ENCODE data around the gene PMEPA1. TPM values are rescaled to one million over a fixed set of nuclear protein-coding genes. Genes with fewer than 3 reads are reported as not detected.

The PMEPA1 gene
- total and polyA plus RNA-seq, 4 donors = 0.61 to 1.5 (median 1.1) TPM

DNA sequence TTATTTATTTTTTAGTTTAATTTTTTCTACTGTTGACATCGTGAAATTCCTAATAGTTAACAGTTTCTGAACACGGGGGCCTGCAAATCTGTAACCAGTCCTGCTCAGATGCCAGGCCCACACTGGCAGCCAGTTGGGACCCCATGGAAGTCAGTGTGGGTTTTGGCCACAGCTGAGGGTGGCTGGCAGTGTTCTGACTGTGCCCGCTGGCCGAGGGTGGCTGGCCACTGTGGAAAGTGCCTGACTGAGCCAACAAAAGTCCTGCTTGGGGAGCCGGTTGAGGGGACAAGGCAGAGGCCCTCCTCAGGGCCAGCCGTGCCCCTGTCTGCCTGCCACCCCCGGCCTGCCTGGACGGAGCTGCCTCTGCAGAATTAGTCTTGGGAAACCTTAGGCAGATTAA is 4.1 kb upstream of the PMEPA1 start:
- no peak overlapping the region for H3K4me3 ChIP-seq (ENCODE audit: low read depth in 1 of 3, low read length in 3 of 3)
- no peaks in the 10 kb centered on the region for H3K9me3 ChIP-seq (ENCODE audit: control insufficient read depth in 4 of 4, low read length in 3 of 4)
- H3K27me3 ChIP-seq (ENCODE audit: control insufficient read depth in 4 of 4, insufficient read depth in 4 of 4, low read length in 3 of 4) = peaks cover 0 to 15% (median 4%) of the 10 kb centered on the region in 4 donors
- DNase-seq (ENCODE audit: low spot score) = no peak
- TF ChIP-seq RXRA (IDR thresholded peaks at IDR 0.05) (no peak), HNF4A (conservative IDR thresholded peaks at IDR 0.05) (no peak), FOXA2 (IDR thresholded peaks at IDR 0.05) (no peak), JUND (IDR thresholded peaks at IDR 0.05) (no peak), YY1 (IDR thresholded peaks at IDR 0.05) (no peak), TAF1 (conservative IDR thresholded peaks at IDR 0.05) (no peak)
- TF ChIP-seq, protein P1, sequence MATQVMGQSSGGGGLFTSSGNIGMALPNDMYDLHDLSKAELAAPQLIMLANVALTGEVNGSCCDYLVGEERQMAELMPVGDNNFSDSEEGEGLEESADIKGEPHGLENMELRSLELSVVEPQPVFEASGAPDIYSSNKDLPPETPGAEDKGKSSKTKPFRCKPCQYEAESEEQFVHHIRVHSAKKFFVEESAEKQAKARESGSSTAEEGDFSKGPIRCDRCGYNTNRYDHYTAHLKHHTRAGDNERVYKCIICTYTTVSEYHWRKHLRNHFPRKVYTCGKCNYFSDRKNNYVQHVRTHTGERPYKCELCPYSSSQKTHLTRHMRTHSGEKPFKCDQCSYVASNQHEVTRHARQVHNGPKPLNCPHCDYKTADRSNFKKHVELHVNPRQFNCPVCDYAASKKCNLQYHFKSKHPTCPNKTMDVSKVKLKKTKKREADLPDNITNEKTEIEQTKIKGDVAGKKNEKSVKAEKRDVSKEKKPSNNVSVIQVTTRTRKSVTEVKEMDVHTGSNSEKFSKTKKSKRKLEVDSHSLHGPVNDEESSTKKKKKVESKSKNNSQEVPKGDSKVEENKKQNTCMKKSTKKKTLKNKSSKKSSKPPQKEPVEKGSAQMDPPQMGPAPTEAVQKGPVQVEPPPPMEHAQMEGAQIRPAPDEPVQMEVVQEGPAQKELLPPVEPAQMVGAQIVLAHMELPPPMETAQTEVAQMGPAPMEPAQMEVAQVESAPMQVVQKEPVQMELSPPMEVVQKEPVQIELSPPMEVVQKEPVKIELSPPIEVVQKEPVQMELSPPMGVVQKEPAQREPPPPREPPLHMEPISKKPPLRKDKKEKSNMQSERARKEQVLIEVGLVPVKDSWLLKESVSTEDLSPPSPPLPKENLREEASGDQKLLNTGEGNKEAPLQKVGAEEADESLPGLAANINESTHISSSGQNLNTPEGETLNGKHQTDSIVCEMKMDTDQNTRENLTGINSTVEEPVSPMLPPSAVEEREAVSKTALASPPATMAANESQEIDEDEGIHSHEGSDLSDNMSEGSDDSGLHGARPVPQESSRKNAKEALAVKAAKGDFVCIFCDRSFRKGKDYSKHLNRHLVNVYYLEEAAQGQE (IDR thresholded peaks at IDR 0.05) = no peak
- TF ChIP-seq, protein P2, sequence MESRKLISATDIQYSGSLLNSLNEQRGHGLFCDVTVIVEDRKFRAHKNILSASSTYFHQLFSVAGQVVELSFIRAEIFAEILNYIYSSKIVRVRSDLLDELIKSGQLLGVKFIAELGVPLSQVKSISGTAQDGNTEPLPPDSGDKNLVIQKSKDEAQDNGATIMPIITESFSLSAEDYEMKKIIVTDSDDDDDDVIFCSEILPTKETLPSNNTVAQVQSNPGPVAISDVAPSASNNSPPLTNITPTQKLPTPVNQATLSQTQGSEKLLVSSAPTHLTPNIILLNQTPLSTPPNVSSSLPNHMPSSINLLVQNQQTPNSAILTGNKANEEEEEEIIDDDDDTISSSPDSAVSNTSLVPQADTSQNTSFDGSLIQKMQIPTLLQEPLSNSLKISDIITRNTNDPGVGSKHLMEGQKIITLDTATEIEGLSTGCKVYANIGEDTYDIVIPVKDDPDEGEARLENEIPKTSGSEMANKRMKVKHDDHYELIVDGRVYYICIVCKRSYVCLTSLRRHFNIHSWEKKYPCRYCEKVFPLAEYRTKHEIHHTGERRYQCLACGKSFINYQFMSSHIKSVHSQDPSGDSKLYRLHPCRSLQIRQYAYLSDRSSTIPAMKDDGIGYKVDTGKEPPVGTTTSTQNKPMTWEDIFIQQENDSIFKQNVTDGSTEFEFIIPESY (IDR thresholded peaks at IDR 0.05) = no peak
- TF ChIP-seq, protein P3, sequence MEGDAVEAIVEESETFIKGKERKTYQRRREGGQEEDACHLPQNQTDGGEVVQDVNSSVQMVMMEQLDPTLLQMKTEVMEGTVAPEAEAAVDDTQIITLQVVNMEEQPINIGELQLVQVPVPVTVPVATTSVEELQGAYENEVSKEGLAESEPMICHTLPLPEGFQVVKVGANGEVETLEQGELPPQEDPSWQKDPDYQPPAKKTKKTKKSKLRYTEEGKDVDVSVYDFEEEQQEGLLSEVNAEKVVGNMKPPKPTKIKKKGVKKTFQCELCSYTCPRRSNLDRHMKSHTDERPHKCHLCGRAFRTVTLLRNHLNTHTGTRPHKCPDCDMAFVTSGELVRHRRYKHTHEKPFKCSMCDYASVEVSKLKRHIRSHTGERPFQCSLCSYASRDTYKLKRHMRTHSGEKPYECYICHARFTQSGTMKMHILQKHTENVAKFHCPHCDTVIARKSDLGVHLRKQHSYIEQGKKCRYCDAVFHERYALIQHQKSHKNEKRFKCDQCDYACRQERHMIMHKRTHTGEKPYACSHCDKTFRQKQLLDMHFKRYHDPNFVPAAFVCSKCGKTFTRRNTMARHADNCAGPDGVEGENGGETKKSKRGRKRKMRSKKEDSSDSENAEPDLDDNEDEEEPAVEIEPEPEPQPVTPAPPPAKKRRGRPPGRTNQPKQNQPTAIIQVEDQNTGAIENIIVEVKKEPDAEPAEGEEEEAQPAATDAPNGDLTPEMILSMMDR (IDR thresholded peaks at IDR 0.05; ENCODE audit: low read depth, low read length, missing input control) = no peak
- H3K9ac ChIP-seq (ENCODE audit: low read depth in 1 of 2, low read length in 2 of 2) = no peak overlapping the region
- no peak overlapping the region for H3K27ac ChIP-seq (ENCODE audit: low read depth in 1 of 2, low read length in 2 of 2)
- H3K4me1 ChIP-seq (ENCODE audit: control insufficient read depth in 4 of 4, insufficient read depth in 4 of 4, low read length in 3 of 4) = peaks cover 0 to 13% (median 9%) of the 10 kb centered on the region in 4 donors
- 82% methylated on average over 8 of the region's 8 CpGs for WGBS
- H3K36me3 ChIP-seq (ENCODE audit: control insufficient read depth in 4 of 4, insufficient read depth in 3 of 4, low read depth in 1 of 4, low read length in 3 of 4) = no peaks in the 10 kb centered on the region

DNA sequence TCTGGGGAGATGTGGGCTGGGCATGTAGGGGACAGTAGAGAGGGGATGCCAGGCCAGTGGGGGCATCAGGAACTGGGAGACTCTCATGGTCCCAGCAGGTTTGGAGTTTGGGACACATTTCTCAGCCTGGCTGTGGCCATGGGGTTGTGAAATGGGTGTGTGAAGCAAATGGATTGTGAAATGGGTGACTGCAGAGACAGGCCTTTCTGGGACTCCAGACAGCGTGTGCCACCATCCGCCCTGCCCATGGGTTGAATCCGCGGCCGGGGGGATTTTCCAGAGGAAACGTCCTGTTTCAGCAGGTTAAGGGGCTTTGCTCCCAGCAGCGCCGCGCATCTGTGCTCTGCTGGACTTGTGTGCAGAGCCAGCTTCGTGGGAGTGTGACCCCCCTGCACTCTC is 3.7 kb upstream of the PMEPA1 start:
- no peak overlapping the region for H3K27ac ChIP-seq (ENCODE audit: low read depth in 1 of 2, low read length in 2 of 2)
- no peaks in the 10 kb centered on the region for H3K36me3 ChIP-seq (ENCODE audit: control insufficient read depth in 4 of 4, insufficient read depth in 3 of 4, low read depth in 1 of 4, low read length in 3 of 4)
- H3K9ac ChIP-seq (ENCODE audit: low read depth in 1 of 2, low read length in 2 of 2) = no peak overlapping the region
- DNase-seq (ENCODE audit: low spot score) = no peak
- no peak for TF ChIP-seq NR2F2 (IDR thresholded peaks at IDR 0.05)
- TF ChIP-seq RXRA (IDR thresholded peaks at IDR 0.05) = no peak
- H3K4me1 ChIP-seq (ENCODE audit: control insufficient read depth in 4 of 4, insufficient read depth in 4 of 4, low read length in 3 of 4) = peaks cover 0 to 12% (median 8%) of the 10 kb centered on the region in 4 donors
- H3K4me3 ChIP-seq (ENCODE audit: low read depth in 1 of 3, low read length in 3 of 3) = no peak overlapping the region
- H3K27me3 ChIP-seq (ENCODE audit: control insufficient read depth in 4 of 4, insufficient read depth in 4 of 4, low read length in 3 of 4) = peaks cover 0 to 15% (median 4%) of the 10 kb centered on the region in 4 donors
- H3K9me3 ChIP-seq (ENCODE audit: control insufficient read depth in 4 of 4, low read length in 3 of 4) = no peaks in the 10 kb centered on the region
- 71% methylated on average over 10 of the region's 10 CpGs for WGBS
